GOT3 (cell line): ENCODE data around the gene PTPRH.

Source experiments
- DNase-seq: peaks from one replicate; lab custom pipeline; 2025; ENCODE audit warnings: mixed read lengths; lab: John Stamatoyannopoulos, UW

PTPRH gene

DNA sequence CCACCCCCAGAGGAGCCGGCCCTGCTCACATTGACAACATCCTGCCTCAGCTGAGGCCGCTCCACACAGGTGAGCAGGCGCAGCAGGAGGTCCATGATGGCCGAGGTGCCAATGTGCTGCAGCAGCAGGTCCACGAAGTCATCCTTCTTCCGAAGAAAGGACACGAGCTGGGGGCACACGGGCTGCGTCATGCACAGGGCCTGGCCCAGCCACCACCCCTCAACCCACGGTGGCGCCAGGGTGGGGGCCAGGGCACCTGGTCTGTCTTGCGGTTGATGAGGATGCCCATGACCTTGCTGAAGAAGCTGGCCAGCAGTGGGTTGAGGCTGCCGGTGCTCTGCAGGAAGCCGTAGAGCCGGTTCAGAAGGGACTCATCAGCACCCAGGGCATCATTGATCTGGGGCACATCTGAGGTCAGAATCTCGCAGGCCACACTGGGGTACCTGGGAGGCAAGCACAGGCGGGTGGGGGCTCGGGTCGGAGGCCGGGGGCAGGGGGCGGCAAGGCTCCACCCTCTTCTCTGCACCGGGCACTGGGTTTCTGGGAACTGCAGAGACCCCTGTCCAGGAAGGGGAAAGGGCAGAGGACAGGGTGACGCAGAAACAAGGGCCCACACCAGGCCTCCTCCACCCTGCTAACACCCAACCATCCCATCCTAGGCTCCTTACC lies 36.1 kb upstream of the PTPRH start:
- DNase-seq, result no peak

DNA sequence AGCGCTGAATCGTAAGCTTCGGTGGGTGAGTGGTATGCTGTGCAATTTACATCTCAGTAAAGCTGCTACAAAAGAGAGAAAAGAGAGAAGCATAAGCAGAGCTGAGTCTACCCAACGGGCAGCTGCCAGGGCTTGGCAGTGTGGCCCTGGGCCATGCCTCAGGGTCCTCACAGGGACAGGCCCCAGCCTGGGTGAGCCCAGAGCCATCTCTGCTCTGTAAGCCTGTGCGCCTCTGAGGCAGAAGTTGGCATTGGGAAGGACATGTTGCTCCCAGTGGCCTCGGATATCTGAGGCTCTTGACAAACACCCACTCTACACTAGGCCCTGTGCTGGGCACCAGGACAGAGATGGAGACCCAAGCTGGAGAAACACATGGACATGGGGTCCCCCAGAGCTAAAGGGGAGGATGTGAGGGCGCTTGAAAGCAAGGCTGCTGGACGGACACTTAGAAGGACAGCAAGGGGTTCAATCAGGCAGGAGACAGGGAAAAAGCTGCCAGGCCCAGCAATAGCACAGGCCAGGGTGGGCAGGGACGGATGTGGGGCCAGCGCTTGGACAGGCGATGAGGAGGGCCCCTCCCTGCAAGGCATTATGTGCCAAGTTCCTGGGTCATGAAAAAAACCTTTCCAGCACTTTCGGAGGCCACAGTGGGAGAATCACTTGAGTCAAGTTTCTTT lies 34.8 kb upstream of the PTPRH start:
- no peak for DNase-seq

DNA sequence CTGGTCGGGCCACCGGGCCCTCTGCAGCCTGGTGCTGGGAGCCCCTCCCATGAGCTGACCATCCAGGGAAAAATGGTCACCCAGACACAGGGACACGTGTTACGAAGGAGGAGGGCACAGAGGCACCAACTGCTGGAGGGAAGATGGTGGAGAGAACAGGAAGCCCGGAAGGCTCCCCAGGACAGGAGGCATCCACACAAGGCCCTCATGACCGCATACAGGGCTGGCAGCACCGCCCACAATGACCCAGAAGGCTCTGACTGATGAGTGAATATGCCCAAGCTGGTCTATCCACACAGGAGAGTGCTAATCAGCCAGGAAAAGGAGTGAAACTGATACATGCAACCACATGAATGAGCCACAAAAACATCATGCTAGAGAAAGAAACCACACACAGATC lies 33.2 kb upstream of the PTPRH start:
- no peak for DNase-seq

DNA sequence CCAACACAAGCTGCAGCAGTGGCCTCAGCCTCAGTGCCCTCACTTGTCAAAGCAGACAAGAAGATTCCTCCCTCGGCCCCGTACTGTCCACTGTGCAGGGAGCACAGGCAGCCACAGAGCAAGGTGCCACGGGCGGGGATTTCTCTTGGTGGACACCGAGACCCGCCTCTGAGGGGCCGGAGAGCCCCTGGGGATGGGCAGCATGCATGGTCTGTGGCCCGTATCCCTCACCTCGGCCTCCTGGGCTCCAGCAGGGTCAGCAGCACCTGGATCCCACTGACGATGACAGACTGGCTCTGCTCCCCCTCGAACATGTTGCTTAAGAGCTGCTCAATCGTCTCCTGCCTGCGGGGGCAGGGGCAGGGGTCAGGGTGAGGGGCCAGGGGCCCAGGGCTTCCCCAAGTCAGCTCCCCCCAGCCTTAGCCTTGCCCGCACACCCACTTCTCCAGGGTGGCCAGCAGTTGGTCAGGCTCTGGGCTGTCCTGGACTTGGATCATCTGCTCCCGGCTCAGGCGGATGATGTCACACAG lies 32.7 kb upstream of the PTPRH start:
- DNase-seq, result no peak

DNA sequence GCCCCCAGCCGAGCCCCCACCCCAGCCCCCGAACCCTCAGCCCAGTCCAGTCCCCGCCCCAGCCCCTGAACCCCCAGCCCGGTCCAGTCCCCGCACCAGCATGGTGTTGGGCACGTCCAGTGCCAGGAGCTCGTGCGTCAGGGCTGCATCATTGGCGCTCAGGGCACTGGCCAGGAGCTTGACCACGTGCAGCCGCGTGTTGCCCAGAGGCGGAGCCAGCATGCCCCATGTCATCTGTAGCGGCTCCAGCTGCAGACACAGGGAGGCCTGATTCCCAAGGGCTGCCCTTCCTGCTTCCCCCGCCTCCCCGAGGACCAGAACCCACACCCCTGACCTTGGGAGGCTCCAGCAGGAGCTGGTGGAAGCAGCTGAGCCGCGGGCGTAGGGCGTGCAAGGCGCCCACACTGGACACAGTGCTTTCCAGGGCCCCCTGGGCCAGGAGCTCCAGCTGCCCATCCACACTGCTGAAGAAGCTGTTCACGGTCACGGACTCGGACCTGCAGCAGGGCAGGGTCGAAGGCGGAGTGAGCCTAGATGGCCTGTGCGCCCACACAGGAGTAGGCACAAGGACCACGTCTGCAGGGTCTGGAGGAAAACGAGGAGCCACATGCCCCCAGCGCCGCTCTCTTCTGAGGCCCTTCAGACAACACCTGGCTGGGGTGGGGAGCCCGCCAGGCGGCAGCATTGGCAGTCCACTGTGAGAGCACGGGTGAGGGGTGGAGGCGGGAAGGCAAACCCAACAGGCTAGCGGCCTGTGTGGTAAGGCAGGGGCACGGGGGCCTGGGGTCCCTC lies 32.0 kb upstream of the PTPRH start:
- no peak for DNase-seq

DNA sequence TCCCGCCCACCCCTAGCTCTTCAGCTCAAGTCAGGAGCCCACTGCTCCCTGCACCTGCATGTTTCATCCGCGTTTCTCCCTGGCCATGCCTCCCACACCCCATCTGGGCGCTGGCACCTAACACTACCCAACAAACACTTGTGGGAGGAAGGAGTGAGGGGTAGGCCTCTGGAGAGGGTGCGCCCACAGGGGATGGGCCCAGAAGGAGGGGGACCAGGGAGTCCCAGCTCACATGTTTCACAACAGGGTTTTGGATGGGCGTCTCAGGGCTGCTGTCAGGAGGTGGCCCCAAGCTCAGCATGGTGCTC lies 31.4 kb upstream of the PTPRH start:
- DNase-seq, result no peak

DNA sequence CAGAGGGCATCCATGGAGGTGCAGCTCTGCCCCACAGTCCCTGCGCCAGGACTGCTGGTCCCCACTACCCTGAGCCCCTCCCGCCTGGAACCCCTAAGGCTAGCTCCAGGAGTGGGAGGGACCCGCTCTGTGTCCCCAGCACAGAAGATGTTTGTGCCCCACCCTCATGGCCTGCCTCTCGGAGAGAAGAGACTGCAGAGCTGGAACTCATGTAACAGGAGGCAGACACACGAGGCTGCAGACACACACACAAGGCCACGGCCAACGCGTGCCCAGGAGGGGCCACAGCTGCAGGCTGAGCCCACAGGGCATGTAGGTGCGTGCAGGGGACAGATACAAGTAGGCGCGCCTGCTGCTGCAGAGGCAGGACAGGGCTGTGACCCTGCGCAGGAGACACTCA lies 29.7 kb upstream of the PTPRH start:
- no peak for DNase-seq

DNA sequence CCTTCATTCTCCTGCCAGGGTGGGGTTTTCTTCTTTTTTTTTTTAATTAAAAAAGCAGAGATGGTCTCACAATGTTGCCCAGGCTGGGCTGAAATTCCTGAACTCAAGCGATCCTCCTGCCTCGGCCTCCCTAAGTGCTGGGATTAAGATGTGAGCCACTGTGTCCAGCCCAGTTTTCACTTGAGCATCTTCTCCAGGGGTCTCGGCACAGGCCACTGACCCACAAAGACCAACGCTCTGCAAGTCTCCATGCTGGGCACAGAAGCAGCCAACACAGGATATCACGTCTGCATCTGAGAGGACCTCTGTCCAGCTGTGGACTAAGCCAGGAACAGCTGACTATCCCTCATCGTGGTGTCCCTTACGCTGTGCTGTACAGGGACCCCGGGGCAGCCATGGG lies 28.7 kb upstream of the PTPRH start:
- no peak for DNase-seq

DNA sequence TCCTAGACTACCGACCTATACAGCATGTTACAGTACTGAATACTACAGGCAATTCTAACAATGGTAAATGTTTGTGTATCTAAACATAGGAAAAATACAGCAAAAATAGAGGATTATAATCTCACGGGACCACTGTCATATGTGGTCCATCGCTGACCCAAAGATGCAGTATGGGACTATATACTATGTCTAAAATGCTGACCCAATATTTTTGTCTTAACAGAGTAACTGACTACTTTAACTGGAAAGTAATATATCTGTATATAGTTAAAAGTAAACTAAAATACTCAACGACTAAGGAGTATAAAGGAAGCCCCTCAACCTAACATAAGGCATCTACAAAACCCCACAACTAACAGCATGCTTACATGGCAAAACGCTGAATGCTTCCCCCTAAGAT lies 23.7 kb upstream of the PTPRH start:
- no peak for DNase-seq

DNA sequence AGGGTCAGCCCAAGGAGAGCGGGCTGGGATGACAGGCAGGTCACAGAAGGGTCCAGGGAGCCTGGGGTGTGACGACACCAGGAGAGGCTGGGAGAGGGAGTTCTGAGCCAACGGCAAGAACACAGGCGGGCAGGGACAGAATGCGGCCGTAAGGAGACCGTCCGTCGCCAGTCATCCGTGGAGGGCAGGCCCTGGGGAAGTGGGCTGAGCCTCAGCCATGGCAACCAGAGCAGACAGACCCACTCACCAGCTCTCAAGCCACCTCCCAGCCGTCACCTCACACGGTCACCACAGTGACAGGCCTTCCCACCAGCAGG lies 22.9 kb upstream of the PTPRH start:
- DNase-seq, result no peak

DNA sequence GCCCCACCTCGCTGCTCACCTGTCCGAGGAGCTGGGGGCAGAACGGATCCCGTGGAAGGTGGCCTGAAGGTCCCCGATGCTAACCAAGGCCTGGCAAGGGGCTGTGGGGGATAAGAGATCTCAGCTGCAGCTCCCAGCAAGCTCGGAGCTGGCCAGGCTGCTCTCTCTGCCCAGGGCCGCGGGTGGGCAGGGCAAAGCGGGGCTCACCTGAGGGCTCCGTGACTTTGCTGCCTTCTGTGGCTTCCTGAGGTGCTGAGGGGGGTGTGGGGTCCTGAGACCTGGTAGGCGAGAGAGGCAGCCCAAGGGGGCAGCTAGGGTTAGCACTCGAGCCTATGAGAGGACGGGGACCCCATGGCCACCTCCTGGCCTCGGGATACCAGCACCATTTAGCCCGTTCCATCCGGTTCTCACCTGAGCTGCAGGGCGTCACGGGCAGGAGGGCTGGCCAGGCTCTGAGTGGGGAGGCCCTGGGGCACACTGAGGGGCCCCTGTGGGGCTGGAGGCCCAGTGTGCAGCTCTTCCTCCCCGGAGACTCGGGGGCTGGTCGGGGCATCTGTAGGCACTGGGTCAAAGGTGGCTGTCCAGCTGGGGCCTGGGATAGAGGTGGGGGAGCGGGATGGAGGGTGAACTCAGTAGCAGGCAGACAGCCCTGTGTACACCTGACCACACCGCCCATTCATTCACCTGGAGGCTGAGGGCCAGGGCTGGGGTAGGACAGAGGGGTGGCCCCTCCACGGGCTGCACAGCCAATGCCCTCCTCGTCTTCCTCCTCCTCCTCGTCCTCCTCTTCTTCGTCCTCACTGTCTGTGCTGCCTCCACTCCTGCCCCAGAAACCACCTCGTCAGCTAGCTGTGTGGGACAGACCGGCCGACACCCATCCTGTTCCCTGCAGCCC lies 22.3 kb upstream of the PTPRH start:
- no peak for DNase-seq

DNA sequence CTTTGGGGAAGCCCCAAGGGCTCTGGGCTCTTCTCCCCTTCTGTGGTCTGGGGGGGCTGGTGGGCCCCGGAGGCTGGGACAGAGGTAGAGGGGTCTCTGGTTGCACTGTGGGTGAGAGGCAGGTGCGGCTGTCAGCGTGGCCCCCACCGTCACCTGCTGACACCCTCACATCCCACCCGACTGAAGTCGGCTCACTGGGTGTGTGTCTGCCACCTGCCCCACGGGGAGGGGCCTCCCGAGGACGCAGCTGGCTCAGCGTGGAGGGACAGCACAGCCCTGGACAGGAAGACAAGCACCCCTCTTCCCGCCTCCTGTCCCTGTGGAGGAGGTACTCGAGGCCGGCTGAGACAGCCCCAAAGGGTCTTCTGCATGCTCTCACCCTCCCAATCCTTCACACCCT lies 21.5 kb upstream of the PTPRH start:
- no peak for DNase-seq

DNA sequence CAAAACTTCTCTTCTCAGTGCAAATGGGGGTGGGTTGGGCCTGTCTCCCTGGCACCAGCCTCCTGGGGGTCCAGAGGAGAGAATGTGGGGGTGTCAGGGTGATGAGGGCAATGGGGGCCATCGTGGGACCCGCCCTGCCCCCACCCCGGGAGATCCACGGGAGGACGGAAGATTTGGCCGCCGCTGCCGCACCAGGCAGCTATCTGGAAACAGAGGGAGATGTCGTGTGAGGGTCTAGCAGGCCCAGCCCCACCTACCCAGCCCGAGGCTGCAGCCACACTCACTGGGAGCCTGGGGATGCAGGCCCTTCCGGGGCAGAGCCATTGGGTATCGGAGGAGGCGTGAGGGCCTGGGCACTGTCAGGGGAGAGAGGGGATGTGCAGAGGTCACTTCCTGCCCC lies 21.0 kb upstream of the PTPRH start:
- DNase-seq, result no peak

DNA sequence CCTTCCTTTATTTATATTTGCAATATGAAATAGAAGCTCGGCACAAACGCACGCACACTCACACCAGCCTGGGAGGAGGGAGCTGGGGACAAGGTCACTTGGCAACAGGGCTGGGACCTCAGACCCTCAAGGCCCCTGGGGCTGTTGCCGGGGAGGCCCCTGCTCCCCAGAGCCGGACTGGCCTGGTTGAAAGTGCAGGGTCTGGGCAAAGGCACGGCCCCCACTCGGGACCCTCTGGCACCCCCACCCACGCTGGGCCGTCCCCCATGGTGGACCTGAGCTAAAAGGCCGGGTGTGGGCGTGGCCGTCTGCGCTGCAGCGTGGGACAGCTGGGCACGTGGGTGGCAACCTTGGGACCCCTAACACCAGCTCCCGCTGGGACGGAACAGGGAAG lies 20.5 kb upstream of the PTPRH start:
- no peak for DNase-seq

DNA sequence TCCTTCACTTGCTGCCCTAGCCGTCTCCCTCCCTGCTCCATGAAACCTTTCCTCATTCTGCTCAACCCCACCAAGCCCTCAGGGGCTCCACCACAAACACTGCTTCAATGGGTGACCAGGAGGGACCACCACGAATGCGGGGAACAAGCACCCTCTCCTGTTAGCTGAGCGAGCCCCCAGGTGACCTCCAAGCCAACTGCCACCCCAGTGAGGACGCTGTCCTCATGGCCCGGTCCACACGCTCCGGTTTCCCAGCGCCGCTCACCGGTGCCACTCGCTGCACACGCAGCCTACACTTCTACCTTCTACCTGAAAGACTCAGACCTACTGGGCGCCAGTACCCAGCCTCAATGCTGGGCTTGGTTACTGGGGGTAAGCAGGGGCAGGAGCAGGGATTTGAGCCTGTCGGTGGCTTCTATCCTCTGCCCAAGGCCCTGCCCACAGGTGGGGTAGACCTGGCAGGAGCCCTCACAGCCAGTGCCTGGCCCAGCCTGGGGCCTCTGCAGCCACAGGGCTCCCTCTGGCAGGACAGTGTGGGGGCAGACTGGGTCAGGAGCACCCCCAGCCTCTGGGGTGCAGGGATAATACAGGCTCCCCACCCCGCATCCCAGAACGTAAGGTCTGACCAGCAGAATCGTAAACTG lies 20.0 kb upstream of the PTPRH start:
- DNase-seq, result no peak

DNA sequence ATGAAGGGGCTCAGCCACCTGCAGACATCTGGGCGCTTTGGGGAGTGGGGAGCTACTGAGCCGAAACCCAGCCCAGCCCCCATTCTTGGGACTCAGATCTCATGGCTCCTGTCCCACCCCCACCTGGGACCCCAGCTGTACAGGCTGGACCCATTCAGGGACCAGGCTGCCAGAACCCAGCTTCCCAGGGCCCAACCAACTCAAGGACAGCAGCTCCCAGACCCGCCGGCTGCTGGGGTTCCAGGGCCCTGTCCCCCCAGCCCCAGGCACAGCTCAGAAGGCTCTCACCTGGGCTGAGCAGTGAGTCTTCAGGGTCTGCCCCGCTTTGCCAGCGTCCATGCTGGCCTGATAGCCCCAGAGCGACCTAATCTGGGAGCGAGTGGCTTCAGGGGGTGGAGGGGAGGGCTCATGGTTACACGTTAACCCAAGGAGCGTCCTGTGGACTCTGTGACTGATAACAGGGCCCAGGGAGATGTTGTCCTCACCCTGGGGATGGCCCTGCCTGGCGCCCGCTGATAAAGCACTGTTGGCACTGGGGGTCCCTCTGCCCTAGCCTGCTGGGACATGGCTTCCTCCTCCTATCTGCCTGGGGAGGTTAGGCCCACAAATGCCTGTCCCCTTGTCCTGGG lies 19.2 kb upstream of the PTPRH start, which contains the start of gene TMEM86B:
TMEM86B (minus strand) TSS at position 361 of the 629 bp plus-strand sequence; CDS start at position 339, 22 bp downstream.
- DNase-seq, result no peak

DNA sequence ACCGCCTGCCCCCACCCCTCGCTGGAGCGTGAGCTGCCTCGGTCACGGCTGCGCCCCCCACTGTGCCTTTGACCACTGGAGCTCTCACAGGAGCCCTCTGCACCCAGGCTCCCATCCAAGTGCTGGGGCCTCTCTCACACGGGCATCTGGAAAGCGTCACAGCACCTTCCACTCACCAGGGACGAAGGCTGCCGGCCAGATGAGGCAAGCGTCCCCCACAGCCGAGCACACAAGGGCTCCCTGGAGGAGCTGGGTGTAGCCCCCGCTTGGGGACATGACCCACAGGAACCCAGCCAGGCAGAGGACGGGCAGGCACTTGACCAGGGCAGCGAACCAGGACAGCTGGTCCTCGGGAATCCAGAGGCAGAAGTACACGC lies 18.7 kb upstream of the PTPRH start:
- DNase-seq, result no peak

DNA sequence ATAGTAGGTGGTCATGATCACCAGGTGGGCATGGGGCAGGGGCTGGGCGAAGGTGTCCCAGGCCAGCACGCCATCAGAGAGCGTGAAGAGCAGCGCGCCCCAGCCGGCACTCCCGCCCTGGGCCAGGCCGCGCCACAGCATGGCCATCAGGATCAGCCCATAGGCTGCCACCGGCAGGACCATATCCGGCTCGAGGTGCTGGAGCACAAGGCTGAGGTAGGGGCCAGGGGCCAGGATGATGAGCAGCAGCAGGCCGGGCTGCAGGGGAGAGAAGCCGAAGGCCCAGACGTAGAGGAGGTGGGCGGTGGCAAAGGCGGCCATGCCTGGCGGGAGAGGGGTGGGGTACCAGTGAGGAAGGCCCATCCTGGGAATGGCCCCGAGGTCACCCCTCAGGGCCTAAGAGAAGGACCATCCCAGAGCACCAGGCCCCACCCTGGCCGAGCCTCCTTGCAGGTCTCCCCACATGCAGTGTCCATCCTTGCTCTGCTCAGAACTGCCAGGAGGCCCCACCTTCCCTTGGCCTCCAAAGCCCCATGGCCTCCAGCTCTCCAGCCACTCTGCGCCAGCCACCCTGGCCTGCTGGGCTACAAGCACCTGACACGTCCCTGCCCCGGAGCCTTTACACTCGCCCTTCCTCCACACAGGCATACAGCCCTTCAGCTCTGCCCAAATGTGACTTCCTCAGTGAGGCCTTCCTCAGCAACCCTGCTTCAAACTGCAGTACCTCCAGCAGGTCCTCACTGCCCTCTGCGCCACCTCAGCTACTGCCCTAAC lies 18.1 kb upstream of the PTPRH start:
- no peak for DNase-seq

DNA sequence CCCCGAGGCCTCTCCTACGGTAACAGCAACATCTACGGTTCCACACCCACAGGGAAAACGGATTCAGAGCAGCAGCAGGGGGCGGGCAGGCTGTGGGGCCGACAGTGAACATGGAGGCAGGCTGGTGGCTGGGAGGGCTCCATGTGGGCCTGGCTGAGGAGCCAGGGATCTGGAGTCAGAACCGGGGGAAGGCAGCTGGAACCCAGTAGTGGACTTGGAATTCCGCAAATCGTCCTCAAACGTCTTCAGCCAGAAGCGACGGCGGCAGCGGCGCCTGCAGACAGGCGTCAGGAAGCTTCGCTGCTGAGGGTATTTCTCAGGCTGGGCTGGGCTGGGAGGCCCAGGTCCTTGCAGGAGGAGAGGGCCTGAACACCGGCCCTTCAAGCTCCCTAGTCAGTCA lies 17.5 kb upstream of the PTPRH start:
- DNase-seq, result no peak

DNA sequence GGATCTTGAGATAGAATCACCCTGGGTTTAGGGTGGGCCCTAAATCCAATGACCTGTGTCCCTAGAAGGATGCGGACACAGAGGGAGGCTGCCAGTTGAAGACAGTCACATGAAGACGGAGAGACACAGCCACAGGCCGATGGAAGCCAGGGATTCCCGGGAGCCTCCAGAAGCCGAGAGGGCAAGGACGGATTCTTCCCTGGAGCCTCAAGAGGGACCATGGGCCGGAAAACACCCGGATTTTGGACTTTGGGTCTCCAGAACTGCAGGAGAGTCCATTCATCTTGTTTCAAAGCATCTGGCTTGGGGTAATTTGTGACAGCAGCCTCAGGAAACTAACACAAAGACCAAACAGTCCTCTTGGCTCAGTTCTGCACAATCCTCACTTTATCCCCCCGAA lies 17.0 kb upstream of the PTPRH start:
- DNase-seq, result no peak
